WTC11 (cell line): ENCODE results near the gene RSPH10B2. TPM values are rescaled to one million over a fixed set of nuclear protein-coding genes. Genes with fewer than 3 reads are reported as not detected.

Experiments used
- ATAC-seq: fragments of 200-7000 bp; cut with Tn5 transposase; 2 replicates; pipeline ENCODE4 v1.10.0; 2021; ENCODE audit warnings: mild to moderate bottlenecking, moderate library complexity
- CTCF ChIA-PET: fragments of 300-600 bp; sonication (Branson Sonifier 250); formaldehyde crosslinking; loops from one replicate; lab custom pipeline; 2021; ENCODE audit warnings: antibody characterized with exemption; lab: Charles Lee
- POLR2A ChIA-PET: fragments of 350-600 bp; sonication (Branson Sonifier 250); formaldehyde crosslinking; loops from one replicate; lab custom pipeline; 2021; ENCODE audit warnings: antibody characterized with exemption; lab: Charles Lee
- DNase-seq: peaks from one replicate; pipeline ENCODE4 v3.0.0; 2021; ENCODE audit warnings: low spot score
- H3K27ac Mint-ChIP-seq: 2 replicates; pipeline ENCODE4 v1.8.0; 2021; ENCODE audit warnings: mixed read lengths
- H3K27me3 Mint-ChIP-seq: 2 replicates; pipeline ENCODE4 v1.8.0; 2021; ENCODE audit warnings: low read depth, mild to moderate bottlenecking, moderate library complexity, mixed read lengths
- H3K36me3 Mint-ChIP-seq: 2 replicates; pipeline ENCODE4 v1.8.0; 2021; ENCODE audit warnings: mixed read lengths
- H3K4me1 Mint-ChIP-seq: 2 replicates; pipeline ENCODE4 v1.8.0; 2022; ENCODE audit warnings: mixed read lengths
- H3K4me3 Mint-ChIP-seq: 2 replicates; pipeline ENCODE4 v1.8.0; 2021; ENCODE audit warnings: mild to moderate bottlenecking, moderate library complexity, mixed read lengths
- H3K9me3 Mint-ChIP-seq: 2 replicates; pipeline ENCODE4 v1.8.0; 2021; ENCODE audit warnings: mixed read lengths
- CREM ChIP-seq: sonication (generic); formaldehyde crosslinking; IDR thresholded peaks from 2 replicates; pipeline ENCODE4 v1.8.1; 2022; ENCODE audit warnings: mild to moderate bottlenecking, missing genetic modification reagents, moderate library complexity
- ETV6 ChIP-seq: sonication (generic); formaldehyde crosslinking; IDR thresholded peaks from 2 replicates; pipeline ENCODE4 v1.8.1; 2022; ENCODE audit warnings: mild to moderate bottlenecking, missing genetic modification reagents
- KAT7 ChIP-seq: sonication (generic); formaldehyde crosslinking; IDR thresholded peaks from 2 replicates; pipeline ENCODE4 v1.8.1; 2023; ENCODE audit warnings: missing genetic modification reagents, mild to moderate bottlenecking, borderline replicate concordance
- NFE2L1 ChIP-seq: sonication (generic); formaldehyde crosslinking; IDR thresholded peaks from 2 replicates; pipeline ENCODE4 v1.8.1; 2023; ENCODE audit warnings: missing genetic modification reagents
- NR3C1 ChIP-seq: sonication (generic); formaldehyde crosslinking; conservative IDR thresholded peaks from 2 replicates; pipeline ENCODE4 v1.8.1; 2023; ENCODE audit warnings: low read depth, mild to moderate bottlenecking, missing genetic modification reagents
- RORB ChIP-seq: fragments of 250-450 bp; sonication (Bioruptor Pico); IDR thresholded peaks from 2 replicates; pipeline ENCODE4 v1.9.0; 2021; ENCODE audit warnings: mild to moderate bottlenecking
- TCF7 ChIP-seq: sonication (generic); formaldehyde crosslinking; IDR thresholded peaks from 2 replicates; pipeline ENCODE4 v1.8.0; 2022; ENCODE audit warnings: mild to moderate bottlenecking, low read depth, missing genetic modification reagents, moderate library complexity
- ZNF219 ChIP-seq: sonication (generic); formaldehyde crosslinking; IDR thresholded peaks from 2 replicates; pipeline ENCODE4 v1.8.0; 2023; ENCODE audit warnings: missing genetic modification reagents, mild to moderate bottlenecking, borderline replicate concordance
- ZNF416 ChIP-seq: fragments of 250-450 bp; sonication (Bioruptor Pico); IDR thresholded peaks from 2 replicates; pipeline ENCODE4 v1.9.0; 2021; ENCODE audit warnings: mild to moderate bottlenecking, inconsistent platforms
- total RNA-seq: library from RNA; stranded (reverse); gene quantifications from 3 replicates; pipeline ENCODE4 v1.2.3, GENCODE V29; 2021
- TF ChIP-seq, protein P1 (sequence below): sonication (generic); formaldehyde crosslinking; IDR thresholded peaks from 2 replicates; pipeline ENCODE4 v1.8.1; 2022; ENCODE audit warnings: missing genetic modification reagents, borderline replicate concordance
- TF ChIP-seq, protein P2 (sequence below): sonication (generic); formaldehyde crosslinking; IDR thresholded peaks from 2 replicates; pipeline ENCODE4 v1.8.0; 2023; ENCODE audit warnings: mild to moderate bottlenecking, missing genetic modification reagents
- TF ChIP-seq, protein P3 (sequence below): sonication (generic); formaldehyde crosslinking; IDR thresholded peaks from 2 replicates; pipeline ENCODE4 v1.8.1; 2023; ENCODE audit warnings: mild to moderate bottlenecking, missing genetic modification reagents, moderate library complexity
- TF ChIP-seq, protein P4 (sequence below): fragments of 250-450 bp; sonication (Bioruptor Pico); conservative IDR thresholded peaks from 2 replicates; pipeline ENCODE4 v1.9.0; 2021; ENCODE audit warnings: mild to moderate bottlenecking
- TF ChIP-seq, protein P5 (sequence below): sonication (generic); formaldehyde crosslinking; IDR thresholded peaks from 2 replicates; pipeline ENCODE4 v1.8.1; 2022; ENCODE audit warnings: mild to moderate bottlenecking, moderate library complexity, missing genetic modification reagents
- TF ChIP-seq, protein P6 (sequence below): sonication (generic); formaldehyde crosslinking; IDR thresholded peaks from 2 replicates; pipeline ENCODE4 v1.8.1; 2023; ENCODE audit warnings: mild to moderate bottlenecking, missing genetic modification reagents
- TF ChIP-seq, protein P7 (sequence below): fragments of 250-450 bp; sonication (Bioruptor Pico); IDR thresholded peaks from 2 replicates; pipeline ENCODE4 v1.8.0; 2021; ENCODE audit warnings: mild to moderate bottlenecking

The RSPH10B2 gene
- total RNA-seq, 1 experiment from 2014 or later, result 0.44 TPM

DNA sequence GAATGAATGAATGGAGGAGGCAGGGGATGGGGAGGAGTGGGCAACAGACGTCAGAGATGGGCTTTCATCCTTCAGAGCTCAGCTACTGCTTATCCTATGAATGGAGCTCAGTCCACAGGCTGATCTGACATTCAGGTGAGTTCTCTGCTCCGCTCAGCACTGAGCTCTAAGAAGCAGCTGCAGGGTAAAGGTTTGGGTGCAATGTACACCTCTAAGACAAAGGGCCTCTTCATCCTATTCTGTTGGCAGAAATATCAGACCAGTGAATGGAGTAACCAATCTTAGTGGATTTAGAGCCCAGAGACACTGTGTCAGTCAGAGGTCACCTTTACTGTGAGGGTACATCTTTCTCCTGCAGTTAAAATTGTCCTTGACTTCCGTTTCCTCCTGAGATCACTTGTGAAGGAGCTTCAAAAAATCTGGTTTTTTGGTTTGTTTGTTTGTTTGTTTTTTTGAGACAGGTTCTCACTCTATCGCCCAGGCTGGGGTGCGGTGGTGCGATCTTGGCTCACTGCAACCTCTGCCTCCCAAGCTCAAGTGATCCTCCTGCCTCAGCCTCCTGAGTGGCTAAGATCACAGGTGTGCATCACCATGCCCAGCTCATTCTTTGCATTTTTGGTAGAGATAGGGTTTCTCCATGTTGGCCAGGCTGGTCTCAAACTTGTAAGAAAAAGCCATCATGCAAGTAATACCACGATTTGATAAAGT is 77.3 kb downstream of the RSPH10B2 start (continued):
- TF ChIP-seq, protein P1, sequence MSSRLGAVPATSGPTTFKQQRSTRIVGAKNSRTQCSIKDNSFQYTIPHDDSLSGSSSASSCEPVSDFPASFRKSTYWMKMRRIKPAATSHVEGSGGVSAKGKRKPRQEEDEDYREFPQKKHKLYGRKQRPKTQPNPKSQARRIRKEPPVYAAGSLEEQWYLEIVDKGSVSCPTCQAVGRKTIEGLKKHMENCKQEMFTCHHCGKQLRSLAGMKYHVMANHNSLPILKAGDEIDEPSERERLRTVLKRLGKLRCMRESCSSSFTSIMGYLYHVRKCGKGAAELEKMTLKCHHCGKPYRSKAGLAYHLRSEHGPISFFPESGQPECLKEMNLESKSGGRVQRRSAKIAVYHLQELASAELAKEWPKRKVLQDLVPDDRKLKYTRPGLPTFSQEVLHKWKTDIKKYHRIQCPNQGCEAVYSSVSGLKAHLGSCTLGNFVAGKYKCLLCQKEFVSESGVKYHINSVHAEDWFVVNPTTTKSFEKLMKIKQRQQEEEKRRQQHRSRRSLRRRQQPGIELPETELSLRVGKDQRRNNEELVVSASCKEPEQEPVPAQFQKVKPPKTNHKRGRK (CRISPR knock-in tag), result no peak
- TF ChIP-seq, protein P2, sequence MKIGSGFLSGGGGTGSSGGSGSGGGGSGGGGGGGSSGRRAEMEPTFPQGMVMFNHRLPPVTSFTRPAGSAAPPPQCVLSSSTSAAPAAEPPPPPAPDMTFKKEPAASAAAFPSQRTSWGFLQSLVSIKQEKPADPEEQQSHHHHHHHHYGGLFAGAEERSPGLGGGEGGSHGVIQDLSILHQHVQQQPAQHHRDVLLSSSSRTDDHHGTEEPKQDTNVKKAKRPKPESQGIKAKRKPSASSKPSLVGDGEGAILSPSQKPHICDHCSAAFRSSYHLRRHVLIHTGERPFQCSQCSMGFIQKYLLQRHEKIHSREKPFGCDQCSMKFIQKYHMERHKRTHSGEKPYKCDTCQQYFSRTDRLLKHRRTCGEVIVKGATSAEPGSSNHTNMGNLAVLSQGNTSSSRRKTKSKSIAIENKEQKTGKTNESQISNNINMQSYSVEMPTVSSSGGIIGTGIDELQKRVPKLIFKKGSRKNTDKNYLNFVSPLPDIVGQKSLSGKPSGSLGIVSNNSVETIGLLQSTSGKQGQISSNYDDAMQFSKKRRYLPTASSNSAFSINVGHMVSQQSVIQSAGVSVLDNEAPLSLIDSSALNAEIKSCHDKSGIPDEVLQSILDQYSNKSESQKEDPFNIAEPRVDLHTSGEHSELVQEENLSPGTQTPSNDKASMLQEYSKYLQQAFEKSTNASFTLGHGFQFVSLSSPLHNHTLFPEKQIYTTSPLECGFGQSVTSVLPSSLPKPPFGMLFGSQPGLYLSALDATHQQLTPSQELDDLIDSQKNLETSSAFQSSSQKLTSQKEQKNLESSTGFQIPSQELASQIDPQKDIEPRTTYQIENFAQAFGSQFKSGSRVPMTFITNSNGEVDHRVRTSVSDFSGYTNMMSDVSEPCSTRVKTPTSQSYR (CRISPR knock-in tag), result no peak
- TF ChIP-seq, protein P3, sequence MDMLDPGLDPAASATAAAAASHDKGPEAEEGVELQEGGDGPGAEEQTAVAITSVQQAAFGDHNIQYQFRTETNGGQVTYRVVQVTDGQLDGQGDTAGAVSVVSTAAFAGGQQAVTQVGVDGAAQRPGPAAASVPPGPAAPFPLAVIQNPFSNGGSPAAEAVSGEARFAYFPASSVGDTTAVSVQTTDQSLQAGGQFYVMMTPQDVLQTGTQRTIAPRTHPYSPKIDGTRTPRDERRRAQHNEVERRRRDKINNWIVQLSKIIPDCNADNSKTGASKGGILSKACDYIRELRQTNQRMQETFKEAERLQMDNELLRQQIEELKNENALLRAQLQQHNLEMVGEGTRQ (CRISPR knock-in tag), result no peak
- TF ChIP-seq NR3C1 (CRISPR knock-in tag) (no peak), RORB (CRISPR knock-in tag) (no peak), ZNF416 (CRISPR knock-in tag) (no peak), TCF7 (CRISPR knock-in tag) (no peak), CREM (no peak)
- TF ChIP-seq, protein P4, sequence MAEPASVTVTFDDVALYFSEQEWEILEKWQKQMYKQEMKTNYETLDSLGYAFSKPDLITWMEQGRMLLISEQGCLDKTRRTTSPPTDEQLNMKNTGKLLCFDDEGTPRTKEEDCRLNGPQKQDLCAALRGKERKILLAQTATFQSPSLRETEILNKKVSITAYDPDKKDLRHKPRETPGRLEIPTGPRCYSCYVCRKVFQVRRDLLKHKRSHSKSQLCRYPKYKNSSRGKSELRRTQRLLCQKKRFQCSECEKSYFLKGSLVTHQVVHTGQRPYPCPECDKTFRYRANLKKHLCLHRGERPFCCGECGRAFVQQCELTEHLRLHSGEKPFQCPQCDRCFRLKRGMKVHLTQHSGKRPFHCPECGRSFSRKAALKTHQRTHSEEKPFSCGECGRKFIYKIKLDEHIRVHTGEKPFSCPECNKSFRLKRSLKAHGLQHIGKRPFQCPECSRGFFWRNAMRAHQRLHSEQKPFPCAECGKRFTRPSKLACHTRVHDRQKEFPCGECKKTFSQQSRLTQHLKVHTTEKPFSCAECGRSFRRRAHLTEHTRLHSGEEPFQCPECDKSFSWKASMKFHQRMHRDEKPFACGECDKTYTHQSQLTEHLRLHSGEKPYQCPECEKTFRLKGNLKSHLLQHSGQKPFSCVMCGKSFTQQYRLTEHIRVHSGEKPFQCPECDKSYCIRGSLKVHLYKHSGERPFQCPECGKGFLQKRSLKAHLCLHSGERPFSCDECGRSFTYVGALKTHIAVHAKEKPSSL (CRISPR knock-in tag), result no peak
- TF ChIP-seq, protein P5, sequence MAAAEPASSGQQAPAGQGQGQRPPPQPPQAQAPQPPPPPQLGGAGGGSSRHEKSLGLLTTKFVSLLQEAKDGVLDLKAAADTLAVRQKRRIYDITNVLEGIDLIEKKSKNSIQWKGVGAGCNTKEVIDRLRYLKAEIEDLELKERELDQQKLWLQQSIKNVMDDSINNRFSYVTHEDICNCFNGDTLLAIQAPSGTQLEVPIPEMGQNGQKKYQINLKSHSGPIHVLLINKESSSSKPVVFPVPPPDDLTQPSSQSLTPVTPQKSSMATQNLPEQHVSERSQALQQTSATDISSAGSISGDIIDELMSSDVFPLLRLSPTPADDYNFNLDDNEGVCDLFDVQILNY (CRISPR knock-in tag), result no peak
- TF ChIP-seq, protein P6, sequence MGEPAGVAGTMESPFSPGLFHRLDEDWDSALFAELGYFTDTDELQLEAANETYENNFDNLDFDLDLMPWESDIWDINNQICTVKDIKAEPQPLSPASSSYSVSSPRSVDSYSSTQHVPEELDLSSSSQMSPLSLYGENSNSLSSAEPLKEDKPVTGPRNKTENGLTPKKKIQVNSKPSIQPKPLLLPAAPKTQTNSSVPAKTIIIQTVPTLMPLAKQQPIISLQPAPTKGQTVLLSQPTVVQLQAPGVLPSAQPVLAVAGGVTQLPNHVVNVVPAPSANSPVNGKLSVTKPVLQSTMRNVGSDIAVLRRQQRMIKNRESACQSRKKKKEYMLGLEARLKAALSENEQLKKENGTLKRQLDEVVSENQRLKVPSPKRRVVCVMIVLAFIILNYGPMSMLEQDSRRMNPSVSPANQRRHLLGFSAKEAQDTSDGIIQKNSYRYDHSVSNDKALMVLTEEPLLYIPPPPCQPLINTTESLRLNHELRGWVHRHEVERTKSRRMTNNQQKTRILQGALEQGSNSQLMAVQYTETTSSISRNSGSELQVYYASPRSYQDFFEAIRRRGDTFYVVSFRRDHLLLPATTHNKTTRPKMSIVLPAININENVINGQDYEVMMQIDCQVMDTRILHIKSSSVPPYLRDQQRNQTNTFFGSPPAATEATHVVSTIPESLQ (CRISPR knock-in tag), result no peak

DNA sequence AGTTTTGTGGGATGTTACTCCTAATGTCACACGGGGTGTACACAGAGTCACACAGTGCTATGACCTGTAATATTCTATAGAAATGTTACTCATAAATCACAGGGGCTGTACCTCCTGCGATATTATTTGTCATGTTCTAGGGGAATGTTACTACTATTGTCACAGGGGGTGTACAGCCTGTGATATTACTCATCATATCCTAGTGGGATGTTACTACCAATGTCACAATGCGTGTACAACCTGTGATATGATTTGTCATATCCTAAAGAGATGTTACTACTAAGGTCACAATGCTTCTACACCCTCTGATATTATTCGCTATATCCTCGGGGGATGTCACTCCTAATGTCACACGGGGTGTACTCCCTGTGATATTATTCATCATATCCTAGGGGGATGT is 79.7 kb downstream of the RSPH10B2 start:
- Mint-ChIP-seq H3K36me3 (no peaks in the 10 kb centered on the region), H3K27me3 (peaks cover 15% of the 10 kb centered on the region)
- no peak for DNase-seq
- TF ChIP-seq RORB (CRISPR knock-in tag) (no peak), NFE2L1 (CRISPR knock-in tag) (no peak), ZNF219 (no peak), KAT7 (CRISPR knock-in tag) (no peak), ETV6 (CRISPR knock-in tag) (no peak)
- TF ChIP-seq, protein P7, sequence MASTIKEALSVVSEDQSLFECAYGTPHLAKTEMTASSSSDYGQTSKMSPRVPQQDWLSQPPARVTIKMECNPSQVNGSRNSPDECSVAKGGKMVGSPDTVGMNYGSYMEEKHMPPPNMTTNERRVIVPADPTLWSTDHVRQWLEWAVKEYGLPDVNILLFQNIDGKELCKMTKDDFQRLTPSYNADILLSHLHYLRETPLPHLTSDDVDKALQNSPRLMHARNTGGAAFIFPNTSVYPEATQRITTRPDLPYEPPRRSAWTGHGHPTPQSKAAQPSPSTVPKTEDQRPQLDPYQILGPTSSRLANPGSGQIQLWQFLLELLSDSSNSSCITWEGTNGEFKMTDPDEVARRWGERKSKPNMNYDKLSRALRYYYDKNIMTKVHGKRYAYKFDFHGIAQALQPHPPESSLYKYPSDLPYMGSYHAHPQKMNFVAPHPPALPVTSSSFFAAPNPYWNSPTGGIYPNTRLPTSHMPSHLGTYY (CRISPR knock-in tag), result no peak
- TF ChIP-seq, protein P2 (CRISPR knock-in tag), result no peak
- TF ChIP-seq, protein P3 (CRISPR knock-in tag), result no peak

More for the DNA sequence above, 79.7 kb downstream of the RSPH10B2 start:
- Mint-ChIP-seq H3K9me3 (no peaks in the 10 kb centered on the region), H3K4me1 (0 out of 2 replicates have a peak, but pooled peaks cover 3% of the 10 kb centered on the region), H3K27ac (no peak overlapping the region), H3K4me3 (no peak overlapping the region)
- POLR2A ChIA-PET, result no interaction called here
- CTCF ChIA-PET, result no interaction called here
- ATAC-seq, result no peak
